Measurements from ENCODE around the gene MTIF3.

GRCh38 chr13:27493981-27494380, 43.6 kb upstream of the MTIF3 start:
- TF ChIP-seq, protein P1, sequence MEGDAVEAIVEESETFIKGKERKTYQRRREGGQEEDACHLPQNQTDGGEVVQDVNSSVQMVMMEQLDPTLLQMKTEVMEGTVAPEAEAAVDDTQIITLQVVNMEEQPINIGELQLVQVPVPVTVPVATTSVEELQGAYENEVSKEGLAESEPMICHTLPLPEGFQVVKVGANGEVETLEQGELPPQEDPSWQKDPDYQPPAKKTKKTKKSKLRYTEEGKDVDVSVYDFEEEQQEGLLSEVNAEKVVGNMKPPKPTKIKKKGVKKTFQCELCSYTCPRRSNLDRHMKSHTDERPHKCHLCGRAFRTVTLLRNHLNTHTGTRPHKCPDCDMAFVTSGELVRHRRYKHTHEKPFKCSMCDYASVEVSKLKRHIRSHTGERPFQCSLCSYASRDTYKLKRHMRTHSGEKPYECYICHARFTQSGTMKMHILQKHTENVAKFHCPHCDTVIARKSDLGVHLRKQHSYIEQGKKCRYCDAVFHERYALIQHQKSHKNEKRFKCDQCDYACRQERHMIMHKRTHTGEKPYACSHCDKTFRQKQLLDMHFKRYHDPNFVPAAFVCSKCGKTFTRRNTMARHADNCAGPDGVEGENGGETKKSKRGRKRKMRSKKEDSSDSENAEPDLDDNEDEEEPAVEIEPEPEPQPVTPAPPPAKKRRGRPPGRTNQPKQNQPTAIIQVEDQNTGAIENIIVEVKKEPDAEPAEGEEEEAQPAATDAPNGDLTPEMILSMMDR (IDR thresholded peaks at IDR 0.05): no peak
- no peak for TF ChIP-seq POLR2A (IDR thresholded peaks at IDR 0.05)

All from body of pancreas (tissue), 4 donors.